H1 (cell line): Measurements from ENCODE around the gene GRM1. TPM values are rescaled to one million over a fixed set of nuclear protein-coding genes. Genes with fewer than 3 reads are reported as not detected.

ENCODE experiments used
- CTCF ChIA-PET: fragments of 300-600 bp; sonication (Branson Sonifier 250); formaldehyde crosslinking; loops from one replicate; lab custom pipeline; 2021; ENCODE audit not compliant: partially characterized antibody; lab: Charles Lee
- POLR2A ChIA-PET: fragments of 300-600 bp; sonication (Branson Sonifier 250); formaldehyde crosslinking; loops from one replicate; lab custom pipeline; 2021; ENCODE audit warnings: inconsistent platforms; ENCODE audit not compliant: partially characterized antibody; lab: Charles Lee
- DNase-seq, 2 experiments: peaks; one replicate each; pipeline versions ENCODE4 v3.0.0 to v3.0.0-alpha.2; 2010 to 2022; ENCODE audit warnings: low spot score in 2 of 2, low read depth in 1 of 2, mixed read lengths in 1 of 2
- FAIRE-seq: peaks from 2 replicates; lab custom pipeline; 2011; peaks lifted over from hg19 to GRCh38; lab: Jason Lieb, UNC
- H2AFZ ChIP-seq: 2 replicates; pipeline ENCODE4 v1.8.1; 2012; ENCODE audit warnings: low read length, inconsistent platforms
- H2AK5ac ChIP-seq: 2 replicates; pipeline ENCODE4 v1.6.1; 2013; ENCODE audit warnings: low read depth, low read length
- H2BK120ac ChIP-seq: replicated peaks from 2 replicates; pipeline ENCODE3; 2013; ENCODE audit warnings: low read depth, low read length, inconsistent platforms
- H2BK12ac ChIP-seq: 2 replicates; pipeline ENCODE4 v1.6.1; 2013; ENCODE audit warnings: low read depth, low read length
- H2BK15ac ChIP-seq: 2 replicates; pipeline ENCODE4 v1.6.1; 2013; ENCODE audit warnings: low read length
- H2BK20ac ChIP-seq: 2 replicates; pipeline ENCODE4 v1.6.1; 2013; ENCODE audit warnings: low read length
- H2BK5ac ChIP-seq: 2 replicates; pipeline ENCODE4 v1.6.1; 2013; ENCODE audit warnings: low read depth, low read length
- H3K14ac ChIP-seq: 2 replicates; pipeline ENCODE4 v1.6.1; 2013; ENCODE audit warnings: inconsistent platforms; ENCODE audit not compliant: insufficient read length
- H3K18ac ChIP-seq: 2 replicates; pipeline ENCODE4 v1.6.1; 2013; ENCODE audit warnings: low read length; ENCODE audit errors: extremely low read depth
- H3K23ac ChIP-seq: 2 replicates; pipeline ENCODE4 v1.6.1; 2013; ENCODE audit warnings: inconsistent platforms; ENCODE audit not compliant: insufficient read length
- H3K23me2 ChIP-seq: 2 replicates; pipeline ENCODE4 v1.6.1; 2013; ENCODE audit warnings: low read depth, low read length
- H3K27ac ChIP-seq: 2 replicates; pipeline ENCODE4 v1.6.1; 2011; ENCODE audit warnings: low read depth, low read length, inconsistent platforms
- H3K27me3 ChIP-seq, 4 experiments: replicated peaks in 1 of 4; 1 replicate in 1 of 4; 2 replicates in 3 of 4; pipeline versions ENCODE4 v1.6.1 to v1.8.1; 2011 to 2013; ENCODE audit warnings: low read length in 3 of 4, mild to moderate bottlenecking in 3 of 4, inconsistent platforms in 2 of 4, mixed read lengths in 2 of 4, moderate library complexity in 1 of 4; ENCODE audit not compliant: control insufficient read depth in 3 of 4, insufficient read depth in 3 of 4; ENCODE audit errors: extremely low read depth in 1 of 4
- H3K36me3 ChIP-seq, 4 experiments: 2 replicates each; pipeline versions ENCODE4 v1.6.1 to v1.8.1; 2011 to 2013; ENCODE audit warnings: mild to moderate bottlenecking in 4 of 4, low read length in 3 of 4, moderate library complexity in 2 of 4, control low read depth in 1 of 4, inconsistent platforms in 1 of 4; ENCODE audit not compliant: insufficient read depth in 4 of 4, control insufficient read depth in 2 of 4
- H3K4ac ChIP-seq: replicated peaks from 2 replicates; pipeline ENCODE3; 2013; ENCODE audit warnings: low read length, low read depth, mixed read lengths, inconsistent platforms; ENCODE audit not compliant: insufficient read length
- H3K4me1 ChIP-seq, 4 experiments: replicated peaks in 1 of 4; 1 replicate in 1 of 4; 2 replicates in 3 of 4; pipeline versions ENCODE4 v1.6.1 to v1.8.1; 2011 to 2013; ENCODE audit warnings: low read length in 3 of 4, inconsistent platforms in 2 of 4, mixed read lengths in 1 of 4; ENCODE audit not compliant: insufficient read depth in 4 of 4, control insufficient read depth in 3 of 4
- H3K4me2 ChIP-seq, 2 experiments: 2 replicates each; pipeline versions ENCODE4 v1.6.1 to v1.8.1; 2011 to 2013; ENCODE audit warnings: low read depth in 2 of 2, low read length in 2 of 2, control low read depth in 1 of 2, inconsistent platforms in 1 of 2, mild to moderate bottlenecking in 1 of 2; ENCODE audit not compliant: insufficient read depth in 1 of 2
- H3K4me3 ChIP-seq, 4 experiments: fragments of 200-600, 300-600 bp in 1 of 4; sonication (generic), shearing (Covaris generic), sonication (Bioruptor Twin) in 1 of 4; 2 replicates each; pipeline versions ENCODE4 v1.5.1 to v1.8.1; 2011 to 2016; ENCODE audit warnings: low read length in 4 of 4, low read depth in 3 of 4, control low read depth in 2 of 4, inconsistent platforms in 2 of 4, mild to moderate bottlenecking in 2 of 4, mixed read lengths in 1 of 4, moderate library complexity in 1 of 4; ENCODE audit not compliant: insufficient read depth in 2 of 4; ENCODE audit errors: extremely low read depth in 1 of 4
- H3K56ac ChIP-seq: replicated peaks from 2 replicates; pipeline ENCODE3; 2013; ENCODE audit warnings: low read depth, mild to moderate bottlenecking, mixed read lengths, low read length, inconsistent platforms; ENCODE audit not compliant: insufficient read length
- H3K79me1 ChIP-seq: 2 replicates; pipeline ENCODE4 v1.6.1; 2013; ENCODE audit warnings: low read depth, low read length, control low read depth
- H3K79me2 ChIP-seq, 2 experiments: 2 replicates each; pipeline versions ENCODE4 v1.6.1 to v1.8.1; 2012 to 2013; ENCODE audit warnings: low read length in 2 of 2, mild to moderate bottlenecking in 2 of 2, inconsistent platforms in 1 of 2; ENCODE audit not compliant: insufficient read depth in 2 of 2, control insufficient read depth in 1 of 2
- H3K9ac ChIP-seq, 4 experiments: replicated peaks in 1 of 4; 1 replicate in 1 of 4; 2 replicates in 3 of 4; pipeline versions ENCODE4 v1.6.1 to v1.8.1; 2011 to 2013; ENCODE audit warnings: low read depth in 3 of 4, low read length in 3 of 4, control low read depth in 2 of 4, mild to moderate bottlenecking in 2 of 4, moderate library complexity in 2 of 4, inconsistent platforms in 1 of 4; ENCODE audit errors: extremely low read depth in 1 of 4
- H3K9me3 ChIP-seq, 2 experiments: 2 replicates each; pipeline versions ENCODE4 v1.6.1 to v1.8.1; 2012 to 2013; ENCODE audit warnings: mild to moderate bottlenecking in 2 of 2, moderate library complexity in 2 of 2, control low read depth in 1 of 2, inconsistent platforms in 1 of 2, low read depth in 1 of 2, low read length in 1 of 2, mixed read lengths in 1 of 2; ENCODE audit not compliant: insufficient read depth in 2 of 2
- H4K20me1 ChIP-seq, 2 experiments: replicated peaks in 1 of 2; 2 replicates each; pipeline versions ENCODE3 to v1.8.1; 2011 to 2013; ENCODE audit warnings: inconsistent platforms in 2 of 2, low read length in 2 of 2, mild to moderate bottlenecking in 1 of 2; ENCODE audit not compliant: insufficient read depth in 2 of 2, control insufficient read depth in 1 of 2
- H4K5ac ChIP-seq: 2 replicates; pipeline ENCODE4 v1.6.1; 2013; ENCODE audit warnings: low read length, low read depth, mixed read lengths, inconsistent platforms; ENCODE audit not compliant: insufficient read length
- H4K8ac ChIP-seq: 2 replicates; pipeline ENCODE4 v1.8.0; 2013; ENCODE audit warnings: mild to moderate bottlenecking, moderate library complexity, low read length, inconsistent platforms; ENCODE audit not compliant: insufficient read depth; ENCODE audit errors: extremely low read depth
- H4K91ac ChIP-seq: replicated peaks from 2 replicates; pipeline ENCODE3; 2013; ENCODE audit warnings: low read length, mixed read lengths, inconsistent platforms; ENCODE audit not compliant: insufficient read length
- BCL11A ChIP-seq, 2 experiments: IDR thresholded peaks; one replicate each; pipeline ENCODE4 v1.6.1; 2011; ENCODE audit warnings: low read depth in 2 of 2, low read length in 2 of 2, mild to moderate bottlenecking in 2 of 2
- BRCA1 ChIP-seq: IDR thresholded peaks from 2 replicates; pipeline ENCODE4 v1.6.1; 2012; ENCODE audit warnings: low read depth, low read length, improper control_type of control experiment
- CHD2 ChIP-seq: IDR thresholded peaks from 2 replicates; pipeline ENCODE4 v1.6.1; 2012; ENCODE audit warnings: low read length, improper control_type of control experiment
- GTF2F1 ChIP-seq: IDR thresholded peaks from 2 replicates; pipeline ENCODE4 v1.6.1; 2012; ENCODE audit warnings: low read depth, low read length, improper control_type of control experiment, borderline replicate concordance
- PHF8 ChIP-seq: fragments of 200-600 bp; sonication (generic); conservative IDR thresholded peaks from 2 replicates; pipeline ENCODE4 v1.7.1; 2012; ENCODE audit warnings: low read depth, mild to moderate bottlenecking, inconsistent platforms, low read length, moderate library complexity
- POLR2A ChIP-seq, 2 experiments: IDR thresholded peaks; 1 replicate in 1 of 2; 2 replicates in 1 of 2; pipeline ENCODE4 v1.6.1; 2011; ENCODE audit warnings: low read depth in 2 of 2, low read length in 2 of 2, mild to moderate bottlenecking in 2 of 2; ENCODE audit errors: control extremely low read depth in 1 of 2
- POLR2AphosphoS5 ChIP-seq: IDR thresholded peaks from 2 replicates; pipeline ENCODE4 v1.6.1; 2011; ENCODE audit warnings: low read depth, low read length
- POU5F1 ChIP-seq: IDR thresholded peaks from 2 replicates; pipeline ENCODE4 v1.6.1; 2011; ENCODE audit warnings: low read depth, mild to moderate bottlenecking, low read length, moderate library complexity
- SP2 ChIP-seq: IDR thresholded peaks from 2 replicates; pipeline ENCODE4 v1.6.1; 2012; ENCODE audit warnings: mild to moderate bottlenecking, low read length, inconsistent platforms
- TAF1 ChIP-seq: IDR thresholded peaks from 2 replicates; pipeline ENCODE4 v1.6.1; 2011; ENCODE audit warnings: mild to moderate bottlenecking, low read depth, low read length
- TAF7 ChIP-seq: optimal IDR thresholded peaks from 2 replicates; pipeline ENCODE3; 2011; ENCODE audit warnings: low read depth, mild to moderate bottlenecking, inconsistent platforms, low read length, moderate library complexity, borderline replicate concordance
- TEAD4 ChIP-seq: IDR thresholded peaks from 2 replicates; pipeline ENCODE4 v1.6.1; 2012; ENCODE audit warnings: low read depth, low read length, inconsistent platforms, mixed read lengths
- YY1 ChIP-seq: IDR thresholded peaks from 2 replicates; pipeline ENCODE4 v1.6.1; 2011; ENCODE audit warnings: low read depth, mild to moderate bottlenecking, low read length
- ZNF274 ChIP-seq: IDR thresholded peaks from 2 replicates; pipeline ENCODE4 v1.7.0; 2012; ENCODE audit warnings: low read length, borderline replicate concordance; ENCODE audit errors: extremely low read depth
- WGBS, 2 experiments: shearing (Covaris generic) in 1 of 2; methylation state at CpG; one replicate each; pipeline versions ENCODE4 v1.1.6 to v1.1.7; 2013 to 2015; ENCODE audit warnings: low lambda C conversion rate in 2 of 2, mixed read lengths in 2 of 2, inconsistent platforms in 1 of 2, low coverage in 1 of 2, missing lambda C conversion rate in 1 of 2; ENCODE audit not compliant: insufficient replicate concordance in 2 of 2, insufficient coverage in 1 of 2, insufficient read length in 1 of 2; ENCODE audit errors: extremely low coverage in 1 of 2, missing lambda C conversion rate in 1 of 2; 5-methylcytosine and 5-hydroxymethylcytosine counted together
- polyA plus RNA-seq, 7 experiments: library from polyadenylated mRNA; depleted of rRNA in 3 of 7; stranded (reverse) in 5 of 7; unstranded in 2 of 7; fragments of >200 nt in 5 of 7; fragments of 200-250 nt in 2 of 7; gene quantifications; 1 replicate in 5 of 7; 2 replicates in 1 of 7; 4 replicates in 1 of 7; pipeline versions ENCODE4 v1.2.1 to v1.2.3, GENCODE V29; 2011 to 2013; ENCODE audit warnings: missing spikeins in 2 of 7, mixed read lengths in 2 of 7
- total RNA-seq: library from RNA; stranded (reverse); fragmentation: NEBNext Ultra II Directional; extraction: Animal tissue kit (Norgen Biotek cat#: 25700); gene quantifications from 2 replicates; pipeline ENCODE4 v1.2.1, GENCODE V29; 2021
- TF ChIP-seq, protein P1 (sequence below): IDR thresholded peaks from 2 replicates; pipeline ENCODE4 v1.6.1; 2012; ENCODE audit warnings: inconsistent platforms

GRM1 gene
- total and polyA plus RNA-seq, 2 of the 8 experiments (the other 6 are each of a cell fraction or from before 2014, with no cell fraction given) = 0.15 to 1.3 TPM

- Histone ChIP-seq H2AK5ac (no peak overlapping the region), H3K14ac (no peak overlapping the region), H3K23ac (no peak overlapping the region), H4K91ac (no peak overlapping the region), H3K23me2 (no peaks in the 10 kb centered on the region; the same call in 1 of the 2 replicates), H3K9me3 (no peaks in the 10 kb centered on the region), H3K4me2 (no peak overlapping the region), H4K20me1 (no peaks in the 10 kb centered on the region), H3K9ac (no peak overlapping the region), H3K56ac (no peak overlapping the region), H3K27ac (no peak overlapping the region), H2BK20ac (no peak overlapping the region), H3K4ac (no peak overlapping the region), H3K79me2 (no peaks in the 10 kb centered on the region), H2BK5ac (no peak overlapping the region), H3K18ac (no peak overlapping the region), H3K79me1 (no peaks in the 10 kb centered on the region), H3K36me3 (no peaks in the 10 kb centered on the region; a peak in 1 of 8 replicates), H4K8ac (no peak overlapping the region), H2BK120ac (no peak overlapping the region), H3K4me3 (no peak overlapping the region), H3K4me1 (peaks cover 0 to 3% (median 0%) of the 10 kb centered on the region in 4 experiments; a peak in 2 of 7 replicates), H2BK15ac (no peak overlapping the region), H2BK12ac (no peak overlapping the region), H4K5ac (no peak overlapping the region), H3K27me3 (no peaks in the 10 kb centered on the region), H2AFZ (no peak overlapping the region)
- WGBS, 2 experiments = 90% methylated on average over 4 of the region's 4 CpGs; no CpG with 5 or more reads in 1 of the 2 experiments
- FAIRE-seq = no peak
- POLR2A ChIA-PET = no interaction called here
- CTCF ChIA-PET = interaction anchor here (0.8 to 1.8 kb wide), 2 partner anchors 11 to 175 kb away, joined by 3 to 5 read pairs; no protein-coding TSS in a partner anchor
- DNase-seq = no peak
- TF ChIP-seq POU5F1 (no peak), POLR2AphosphoS5 (no peak), BCL11A (IDR thresholded peaks at IDR 0.05; ENCODE audit: low read depth in 2 of 2, low read length in 2 of 2) (no peak), BRCA1 (no peak), CHD2 (no peak), PHF8 (no peak), POLR2A (IDR thresholded peaks at IDR 0.05; ENCODE audit: control extremely low read depth in 1 of 2, low read depth in 2 of 2, low read length in 2 of 2) (no peak), TEAD4 (no peak), TAF1 (no peak), ZNF274 (no peak), SP2 (no peak), TAF7 (no peak), GTF2F1 (no peak), YY1 (no peak)
- TF ChIP-seq, protein P1, sequence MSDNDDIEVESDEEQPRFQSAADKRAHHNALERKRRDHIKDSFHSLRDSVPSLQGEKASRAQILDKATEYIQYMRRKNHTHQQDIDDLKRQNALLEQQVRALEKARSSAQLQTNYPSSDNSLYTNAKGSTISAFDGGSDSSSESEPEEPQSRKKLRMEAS = no peak
Observed at GRCh38 chr6:146153040-146153758, 124.3 kb downstream of the GRM1 start.
